Ovary (tissue), 9 donors: ENCODE results near the gene RPL34. TPM values are rescaled to one million over a fixed set of nuclear protein-coding genes. Genes with fewer than 3 reads are reported as not detected.
A peak's percentile ranks its signal among the peaks of the same experiment; 100 is the strongest.

Experiments used
- DNase-seq, 5 donors: peaks; one replicate each; pipeline ENCODE4 v3.0.0-alpha.2; 2019 to 2020
- H3K27ac ChIP-seq, 2 donors: fragments of 200-600 bp; one replicate each; pipeline versions ENCODE4 v1.5.1 to v1.8.0; 2019 to 2022
- H3K27me3 ChIP-seq: fragments of 200-600 bp; one replicate; pipeline ENCODE4 v1.8.0; 2022
- H3K36me3 ChIP-seq: fragments of 200-600 bp; sonication (generic); one replicate; pipeline ENCODE4 v1.5.1; 2019
- H3K4me1 ChIP-seq: one replicate; pipeline ENCODE4 v1.8.1; 2013; ENCODE audit warnings: mild to moderate bottlenecking, moderate library complexity; ENCODE audit not compliant: insufficient read depth
- H3K4me3 ChIP-seq: fragments of 200-600 bp; sonication (generic); one replicate; pipeline ENCODE4 v1.5.1; 2017
- H3K9me3 ChIP-seq, 2 donors: fragments of 200-600 bp in 1 of 2; sonication (generic) in 1 of 2; one replicate each; pipeline versions ENCODE4 v1.5.1 to v1.8.1; 2013 to 2019; ENCODE audit warnings: mild to moderate bottlenecking in 1 of 2, moderate library complexity in 1 of 2
- CTCF ChIP-seq, 3 donors: fragments of 450-650 bp in 2 of 3; fragments of 200-600 bp in 1 of 3; IDR thresholded peaks; one replicate each; pipeline versions ENCODE4 v1.5.1 to v1.8.0; 2016 to 2022; ENCODE audit warnings: antibody characterized with exemption in 3 of 3, mild to moderate bottlenecking in 1 of 3
- EP300 ChIP-seq: sonication (generic); formaldehyde crosslinking; IDR thresholded peaks from one replicate; pipeline ENCODE4 v1.6.1; 2017; ENCODE audit warnings: antibody characterized with exemption
- POLR2A ChIP-seq: fragments of 450-650 bp; IDR thresholded peaks from one replicate; pipeline ENCODE4 v1.6.1; 2017; ENCODE audit warnings: antibody characterized with exemption, mild to moderate bottlenecking, moderate library complexity
- WGBS, 3 donors: extraction: QIAGEN DNeasy Blood & Tissue Kit in 1 of 3; methylation state at CpG; one replicate each; pipeline versions ENCODE4 v1.1.5 to v1.1.7; 2013 to 2017; 5-methylcytosine and 5-hydroxymethylcytosine counted together
- intact Hi-C, 4 donors: fragments of 100-400 bp; cut with DNase I; formaldehyde crosslinking; loops; one replicate each; pipeline versions ENCODE4 v1.11.0 to v1.15.1; 2022 to 2023
- polyA plus RNA-seq, 2 donors: library from polyadenylated mRNA; stranded (reverse); fragments of 200-250 nt in 1 of 2; fragments of 350-450 nt in 1 of 2; fragmentation: Illumina TruSeq in 1 of 2; extraction: RNeasy Lipid Tissue Mini Kit (QIAGEN cat#74804) in 1 of 2; gene quantifications; one replicate each; pipeline ENCODE4 v1.2.3, GENCODE V29; 2013 to 2014
- total RNA-seq, 7 donors: library from RNA; depleted of rRNA in 2 of 7; stranded (reverse); fragments of >200 nt in 2 of 7; fragmentation: NEBNext Ultra II Directional in 3 of 7; extraction: Animal tissue kit (Norgen Biotek cat#: 25700) in 3 of 7; gene quantifications; one replicate each; pipeline versions ENCODE4 v1.1.0 to v1.2.4, GENCODE V29; 2016 to 2023
- donor health status: DM: no; HTN: no; CAD: no; lungs with moderate emphysema.
- donor health status: DM: no; HTN: no; CAD: no.
- donor health status: Bipolar disorder and iron deficiency.
- donor health status: DM: yes; HTN: yes; CAD: no.
- donor health status: DM: no; HTN: no; CAD: no.
- donor health status: DM: yes; HTN: yes; CAD: no.

RPL34 gene
- total and polyA plus RNA-seq, 9 donors = 2,196 to 9,736 (median 3,147) TPM

- TF ChIP-seq CTCF (IDR thresholded peaks at IDR 0.05) (no peak), EP300 (no peak), POLR2A (no peak)
- DNase-seq = no peak
- intact Hi-C loops = no loop called here
- no peak overlapping the region for H3K27ac ChIP-seq
- H3K9me3 ChIP-seq = no peaks in the 10 kb centered on the region
- H3K36me3 ChIP-seq = no peaks in the 10 kb centered on the region
- H3K27me3 ChIP-seq = no peaks in the 10 kb centered on the region
- no peaks in the 10 kb centered on the region for H3K4me1 ChIP-seq
- 10 to 26% (median 13%) methylated on average over 2 of the region's 2 CpGs for WGBS, 3 donors
- H3K4me3 ChIP-seq = no peak overlapping the region
Measured at GRCh38 chr4:108637856-108638255, 17.5 kb downstream of the RPL34 start.

- WGBS, 3 donors = 66 to 86% (median 68%) methylated on average over 1 of the region's 1 CpG
- no peak overlapping the region for H3K4me3 ChIP-seq
- no peak for DNase-seq
- no peaks in the 10 kb centered on the region for H3K27me3 ChIP-seq
- H3K4me1 ChIP-seq = no peaks in the 10 kb centered on the region
- no peak overlapping the region for H3K27ac ChIP-seq
- H3K9me3 ChIP-seq = no peaks in the 10 kb centered on the region
- intact Hi-C loops = no loop called here
- no peaks in the 10 kb centered on the region for H3K36me3 ChIP-seq
- TF ChIP-seq EP300 (no peak), POLR2A (no peak), CTCF (IDR thresholded peaks at IDR 0.05) (no peak)
Measured at GRCh38 chr4:108644237-108644636, 23.9 kb downstream of the RPL34 start.

GRCh38 chr4:108646706-108647105 lies 26.3 kb downstream of the RPL34 start:
- Histone ChIP-seq H3K9me3 (no peaks in the 10 kb centered on the region), H3K36me3 (no peaks in the 10 kb centered on the region), H3K27ac (no peak overlapping the region), H3K4me1 (no peaks in the 10 kb centered on the region), H3K27me3 (no peaks in the 10 kb centered on the region), H3K4me3 (no peak overlapping the region)
- no peak for TF ChIP-seq EP300
- no peak for DNase-seq
- intact Hi-C loops = no loop called here
- 94 to 95% (median 95%) methylated on average over 3 of the region's 3 CpGs for WGBS, 3 donors

DNA sequence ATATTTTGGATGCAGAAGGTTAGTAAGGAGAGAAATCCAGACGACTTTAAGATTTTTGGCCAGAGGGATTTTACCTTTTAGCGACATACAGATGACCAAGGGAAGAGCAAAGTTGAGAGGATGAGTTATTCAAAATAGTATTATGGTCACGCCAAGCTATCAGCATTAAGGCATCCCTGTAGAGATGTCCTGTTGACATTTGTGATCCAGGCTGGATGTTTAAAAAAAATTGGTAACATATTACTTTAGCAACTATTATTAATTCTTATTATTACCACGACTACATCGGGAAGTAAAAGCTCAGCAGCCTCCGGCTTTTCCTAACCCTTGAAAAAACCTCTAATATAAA lies 29.5 kb downstream of the RPL34 start:
- TF ChIP-seq CTCF (IDR thresholded peaks at IDR 0.05) = no peak
- no peak for TF ChIP-seq EP300
- H3K4me3 ChIP-seq = peak overlapping the region; percentile 82
- 0 to 1% (median 1%) methylated on average over 6 of the region's 6 CpGs for WGBS, 3 donors

GRCh38 chr4:108650212-108651013 lies 30.0 kb downstream of the RPL34 start, which contains the start of gene OSTC:
TSS of gene OSTC (plus strand) at chr4:108650599. CDS start at chr4:108650656, 57 bp downstream.
- peak within 1 kb of the TSS in 1 of 2 donors; percentile 78 for H3K27ac ChIP-seq
- TF ChIP-seq POLR2A = peak; percentile 68
- no peak for TF ChIP-seq EP300
- peak in 1 of 3 donors; percentile 8 for TF ChIP-seq CTCF (IDR thresholded peaks at IDR 0.05)
- DNase-seq = peak; percentile 93 to 97 (median 96)
- H3K4me1 ChIP-seq = peaks cover 4% of the 10 kb centered on the region
- 0% methylated on average over 45 of the region's 45 CpGs for WGBS, 3 donors
- intact Hi-C loops = loop anchor here in 1 of 4 donors (10.0 kb wide), 1 partner anchor 926 kb away; the partner anchor contains the start of gene PAPSS1
- H3K9me3 ChIP-seq = no peaks in the 10 kb centered on the region
- peak within 1 kb of the TSS; percentile 82 for H3K4me3 ChIP-seq
- H3K36me3 ChIP-seq = no peaks in the 10 kb centered on the region
- no peaks in the 10 kb centered on the region for H3K27me3 ChIP-seq

More for the DNA sequence above, 29.5 kb downstream of the RPL34 start:
- intact Hi-C loops = loop anchor here in 1 of 4 donors (10.0 kb wide), 1 partner anchor 925 kb away; the partner anchor contains the start of gene PAPSS1
- no peak for DNase-seq
- H3K36me3 ChIP-seq = no peaks in the 10 kb centered on the region
- H3K9me3 ChIP-seq = no peaks in the 10 kb centered on the region
- no peak overlapping the region for H3K27ac ChIP-seq
- H3K4me1 ChIP-seq = peaks cover 4% of the 10 kb centered on the region
- no peaks in the 10 kb centered on the region for H3K27me3 ChIP-seq
